PC-9 (cell line): ENCODE results near the gene LGR6. TPM values are rescaled to one million over a fixed set of nuclear protein-coding genes. Genes with fewer than 3 reads are reported as not detected.

Experiments used
- BruUV-seq: library from RNA; stranded (reverse); fragments of 400-500 nt; replicated peaks from 2 replicates; lab custom pipeline; 2021; lab: Mats Ljungman, UMichigan
- CTCF ChIA-PET: fragments of 300-600 bp; sonication (Branson Sonifier 250); formaldehyde crosslinking; loops from one replicate; lab custom pipeline; 2022; ENCODE audit warnings: antibody characterized with exemption; lab: Charles Lee
- POLR2A ChIA-PET: fragments of 300-600 bp; sonication (Branson Sonifier 250); formaldehyde crosslinking; loops from one replicate; lab custom pipeline; 2022; ENCODE audit warnings: antibody characterized with exemption; ENCODE audit not compliant: unreplicated experiment; lab: Charles Lee
- DNase-seq, 2 experiments: peaks; one replicate each; pipeline versions ENCODE4 v3.0.0 to v3.0.0-alpha.2; 2015 to 2022; ENCODE audit warnings: mixed read lengths in 1 of 2
- H2AFZ ChIP-seq: fragments of 200-600 bp; sonication (generic); 2 replicates; pipeline ENCODE4 v1.8.1; 2017; ENCODE audit warnings: antibody characterized with exemption
- H3F3A ChIP-seq: fragments of 200-600 bp; sonication (generic); 2 replicates; pipeline ENCODE4 v1.8.1; 2017; ENCODE audit warnings: antibody characterized with exemption, mild to moderate bottlenecking, low read depth; ENCODE audit not compliant: insufficient read depth
- H3K27ac ChIP-seq: fragments of 200-600 bp; sonication (generic); 2 replicates; pipeline ENCODE4 v1.6.1; 2016; ENCODE audit warnings: mixed run types
- H3K27me3 ChIP-seq: fragments of 200-600 bp; sonication (generic); 2 replicates; pipeline ENCODE4 v1.6.1; 2016; ENCODE audit warnings: low read depth, mixed run types; ENCODE audit not compliant: insufficient read depth
- H3K36me3 ChIP-seq: fragments of 200-600 bp; sonication (generic); 2 replicates; pipeline ENCODE4 v1.6.1; 2016; ENCODE audit warnings: low read depth, mixed run types
- H3K4me1 ChIP-seq: fragments of 200-600 bp; sonication (generic); replicated peaks from 2 replicates; pipeline ENCODE4 v1.6.1; 2016; ENCODE audit warnings: mixed run types; ENCODE audit not compliant: insufficient read depth
- H3K4me2 ChIP-seq: fragments of 200-600 bp; sonication (generic); 2 replicates; pipeline ENCODE4 v1.6.1; 2017; ENCODE audit warnings: mixed run types
- H3K4me3 ChIP-seq: fragments of 200-600 bp; sonication (generic); 2 replicates; pipeline ENCODE4 v1.6.1; 2016; ENCODE audit warnings: mixed run types
- H3K79me2 ChIP-seq: fragments of 200-600 bp; sonication (generic); 2 replicates; pipeline ENCODE4 v1.6.1; 2017; ENCODE audit warnings: low read depth, mixed run types
- H3K9me2 ChIP-seq: fragments of 200-600 bp; sonication (generic); 2 replicates; pipeline ENCODE4 v1.8.1; 2017; ENCODE audit warnings: mild to moderate bottlenecking; ENCODE audit not compliant: insufficient read depth
- H3K9me3 ChIP-seq: fragments of 200-600 bp; sonication (generic); 2 replicates; pipeline ENCODE4 v1.8.1; 2016; ENCODE audit warnings: low read depth; ENCODE audit not compliant: insufficient read depth
- H4K20me1 ChIP-seq: fragments of 200-600 bp; sonication (generic); 2 replicates; pipeline ENCODE4 v1.8.1; 2017; ENCODE audit not compliant: insufficient read depth
- CTCF ChIP-seq: fragments of 200-600 bp; sonication (generic); conservative IDR thresholded peaks from 2 replicates; pipeline ENCODE4 v1.6.1; 2017; ENCODE audit warnings: mixed run types, antibody characterized with exemption, mild to moderate bottlenecking, moderate library complexity
- EZH2 ChIP-seq: fragments of 200-600 bp; sonication (generic); IDR thresholded peaks from 2 replicates; pipeline ENCODE4 v1.8.0; 2017; ENCODE audit warnings: antibody characterized with exemption, low read depth
- intact Hi-C: fragments of 100-400 bp; cut with micrococcal nuclease; formaldehyde crosslinking; loops from one replicate; pipeline ENCODE4 v1.10.0; 2022; ENCODE audit not compliant: unreplicated experiment
- total RNA-seq: library from RNA; stranded (reverse); gene quantifications from 2 replicates; pipeline ENCODE4 v1.2.3, GENCODE V29; 2021

The LGR6 gene
- total RNA-seq, 1 experiment from 2014 or later: 5.6 TPM

GRCh38 chr1:202320081-202320405, 126.4 kb downstream of the LGR6 start:
- ChIA-PET POLR2A (interaction anchor here (0.7 kb wide), 1 partner anchor 125 kb away, joined by 3 read pairs; no protein-coding TSS in a partner anchor), CTCF (interaction anchor here (0.5 kb wide), 1 partner anchor 38 kb away, joined by 13 read pairs; no protein-coding TSS in a partner anchor)
- Histone ChIP-seq H2AFZ (no peak overlapping the region), H3K9me2 (no peaks in the 10 kb centered on the region), H3F3A (no peaks in the 10 kb centered on the region), H3K4me2 (no peak overlapping the region), H3K27ac (no peak overlapping the region), H3K4me3 (no peak overlapping the region), H3K36me3 (no peaks in the 10 kb centered on the region), H3K27me3 (no peaks in the 10 kb centered on the region), H4K20me1 (no peaks in the 10 kb centered on the region), H3K9me3 (no peaks in the 10 kb centered on the region), H3K4me1 (no peaks in the 10 kb centered on the region), H3K79me2 (no peaks in the 10 kb centered on the region)
- intact Hi-C loops: no loop called here
- BruUV-seq: no TSS peak
- DNase-seq: no peak
- TF ChIP-seq EZH2: no peak
- TF ChIP-seq CTCF: no peak

- Histone ChIP-seq H3K79me2 (no peaks in the 10 kb centered on the region), H3F3A (no peaks in the 10 kb centered on the region; the same call in 1 of the 2 replicates), H3K4me1 (no peaks in the 10 kb centered on the region), H3K9me2 (no peaks in the 10 kb centered on the region), H3K4me3 (no peak overlapping the region), H3K27ac (no peak overlapping the region), H3K4me2 (no peak overlapping the region), H3K36me3 (no peaks in the 10 kb centered on the region), H3K27me3 (no peaks in the 10 kb centered on the region), H4K20me1 (no peaks in the 10 kb centered on the region), H3K9me3 (no peaks in the 10 kb centered on the region), H2AFZ (no peak overlapping the region)
- BruUV-seq: no TSS peak
- ChIA-PET CTCF (interaction anchor here (0.5 kb wide), 1 partner anchor 100 kb away, joined by 10 read pairs; no protein-coding TSS in a partner anchor), POLR2A (no interaction called here)
- no peak for TF ChIP-seq CTCF
- TF ChIP-seq EZH2: no peak
- no peak for DNase-seq
- intact Hi-C loops: no loop called here
Measured at GRCh38 chr1:202323731-202324130, 130.1 kb downstream of the LGR6 start.

- Histone ChIP-seq H3F3A (peaks cover 6% of the 10 kb centered on the region; the same call in 1 of the 2 replicates), H3K36me3 (no peaks in the 10 kb centered on the region; the same call in 1 of the 2 replicates), H3K9me3 (no peaks in the 10 kb centered on the region), H3K4me1 (no peaks in the 10 kb centered on the region), H3K4me2 (no peak overlapping the region), H3K4me3 (no peak overlapping the region), H3K27me3 (no peaks in the 10 kb centered on the region), H3K9me2 (no peaks in the 10 kb centered on the region), H4K20me1 (no peaks in the 10 kb centered on the region), H2AFZ (no peak overlapping the region), H3K79me2 (no peaks in the 10 kb centered on the region), H3K27ac (no peak overlapping the region)
- intact Hi-C loops: no loop called here
- ChIA-PET POLR2A (no interaction called here), CTCF (interaction anchor here (0.6 kb wide), 1 partner anchor 14 kb away, joined by 8 read pairs; no protein-coding TSS in a partner anchor)
- TF ChIP-seq CTCF (no peak), EZH2 (no peak)
- BruUV-seq: no TSS peak
- no peak for DNase-seq
Measured at GRCh38 chr1:202324646-202325045, 131.0 kb downstream of the LGR6 start.
